Measurements from ENCODE around the gene BCAR1. TPM values are rescaled to one million over a fixed set of nuclear protein-coding genes. Genes with fewer than 3 reads are reported as not detected.

BCAR1 gene
- total and polyA plus RNA-seq, 2 of the 13 experiments (the other 11 are each of a cell fraction or from before 2014, with no cell fraction given): 48.1 to 51.7 TPM

- TF ChIP-seq BHLHE40 (IDR thresholded peaks at IDR 0.05; ENCODE audit: low read length) (peak; percentile 88), ZNF512B (CRISPR knock-in tag; IDR thresholded peaks at IDR 0.05; ENCODE audit: borderline replicate concordance) (no peak), NCOA2 (CRISPR knock-in tag; IDR thresholded peaks at IDR 0.05) (peak; percentile 91), NFKB2 (CRISPR knock-in tag; IDR thresholded peaks at IDR 0.05; ENCODE audit: borderline replicate concordance) (peak; percentile 89), ZNF18 (CRISPR knock-in tag; IDR thresholded peaks at IDR 0.05; ENCODE audit: insufficient replicate concordance) (peak; percentile 46), REST (IDR thresholded peaks at IDR 0.05; ENCODE audit: borderline replicate concordance in 1 of 2, low read depth in 1 of 2, low read length in 2 of 2) (peak in 1 of 2 experiments; percentile 60; a peak in 1 of 4 replicates), FOXJ3 (CRISPR knock-in tag; IDR thresholded peaks at IDR 0.05; ENCODE audit: borderline replicate concordance) (peak; percentile 76; the same call in 1 of the 2 replicates), ELF1 (CRISPR knock-in tag; IDR thresholded peaks at IDR 0.05) (peak; percentile 87), MTERF4 (CRISPR knock-in tag; IDR thresholded peaks at IDR 0.05) (peak; percentile 87; the same call in 1 of the 2 replicates), GABPB1 (CRISPR knock-in tag; IDR thresholded peaks at IDR 0.05) (peak; percentile 94), AHDC1 (CRISPR knock-in tag; IDR thresholded peaks at IDR 0.05; ENCODE audit: borderline replicate concordance) (peak; percentile 91)
Observed at GRCh38 chr16:75244844-75245758, 6.3 kb downstream of the BCAR1 start (continued).

Data from HepG2 (cell line).